Liver (tissue), 9 donors: ENCODE results near the gene ROBO4. TPM values are rescaled to one million over a fixed set of nuclear protein-coding genes. Genes with fewer than 3 reads are reported as not detected.

Experiments
- DNase-seq: peaks from one replicate; pipeline ENCODE4 v3.0.0-alpha.2; 2017; ENCODE audit warnings: low spot score
- H3K27ac ChIP-seq, 2 donors: one replicate each; pipeline ENCODE4 v1.7.0; 2013; ENCODE audit warnings: inconsistent platforms in 2 of 2, low read length in 2 of 2, control low read depth in 1 of 2, low read depth in 1 of 2, mild to moderate bottlenecking in 1 of 2
- H3K27me3 ChIP-seq, 4 donors: one replicate each; pipeline versions ENCODE4 v1.6.1 to v1.7.0; 2013; ENCODE audit warnings: low read length in 3 of 4, inconsistent platforms in 1 of 4, mild to moderate bottlenecking in 1 of 4, moderate library complexity in 1 of 4; ENCODE audit not compliant: control insufficient read depth in 4 of 4, insufficient read depth in 4 of 4
- H3K36me3 ChIP-seq, 4 donors: one replicate each; pipeline versions ENCODE4 v1.6.1 to v1.7.0; 2013; ENCODE audit warnings: low read length in 3 of 4, mild to moderate bottlenecking in 3 of 4, low read depth in 1 of 4, moderate library complexity in 1 of 4; ENCODE audit not compliant: control insufficient read depth in 4 of 4, insufficient read depth in 3 of 4
- H3K4me1 ChIP-seq, 4 donors: one replicate each; pipeline versions ENCODE4 v1.6.1 to v1.7.0; 2013; ENCODE audit warnings: low read length in 3 of 4, mild to moderate bottlenecking in 3 of 4, moderate library complexity in 1 of 4; ENCODE audit not compliant: control insufficient read depth in 4 of 4, insufficient read depth in 4 of 4
- H3K4me3 ChIP-seq, 3 donors: one replicate each; pipeline versions ENCODE4 v1.6.1 to v1.7.0; 2013; ENCODE audit warnings: low read length in 3 of 3, control low read depth in 1 of 3, low read depth in 1 of 3, mild to moderate bottlenecking in 1 of 3
- H3K9ac ChIP-seq, 2 donors: one replicate each; pipeline ENCODE4 v1.7.0; 2013; ENCODE audit warnings: low read length in 2 of 2, mild to moderate bottlenecking in 2 of 2, moderate library complexity in 2 of 2, control low read depth in 1 of 2, low read depth in 1 of 2
- H3K9me3 ChIP-seq, 4 donors: one replicate each; pipeline versions ENCODE4 v1.6.1 to v1.7.0; 2013; ENCODE audit warnings: low read length in 3 of 4; ENCODE audit not compliant: control insufficient read depth in 4 of 4
- EGR1 ChIP-seq, 2 donors: IDR thresholded peaks; 2 replicates each; pipeline ENCODE4 v1.6.1; 2016 to 2018; ENCODE audit warnings: antibody characterized with exemption in 2 of 2, low read depth in 2 of 2
- FOXA1 ChIP-seq: IDR thresholded peaks from 2 replicates; pipeline ENCODE4 v1.6.1; 2016; ENCODE audit warnings: antibody characterized with exemption
- FOXA2 ChIP-seq: IDR thresholded peaks from 2 replicates; pipeline ENCODE4 v1.6.1; 2016; ENCODE audit warnings: antibody characterized with exemption
- GABPA ChIP-seq, 2 donors: IDR thresholded peaks in 1 of 2; conservative IDR thresholded peaks in 1 of 2; 2 replicates each; pipeline ENCODE4 v1.6.1; 2016; ENCODE audit warnings: antibody characterized with exemption in 2 of 2, mild to moderate bottlenecking in 1 of 2, moderate library complexity in 1 of 2
- HNF4A ChIP-seq, 2 donors: conservative IDR thresholded peaks; 2 replicates each; pipeline ENCODE4 v1.6.1; 2016; ENCODE audit warnings: antibody characterized with exemption in 2 of 2, mild to moderate bottlenecking in 2 of 2
- HNF4G ChIP-seq: IDR thresholded peaks from 2 replicates; pipeline ENCODE4 v1.6.1; 2016; ENCODE audit warnings: antibody characterized with exemption
- MAX ChIP-seq: IDR thresholded peaks from 2 replicates; pipeline ENCODE4 v1.6.1; 2016; ENCODE audit warnings: antibody characterized with exemption
- NR2F2 ChIP-seq: IDR thresholded peaks from 2 replicates; pipeline ENCODE4 v1.6.1; 2016; ENCODE audit warnings: antibody characterized with exemption
- RAD21 ChIP-seq, 2 donors: IDR thresholded peaks; 2 replicates each; pipeline ENCODE4 v1.6.1; 2016; ENCODE audit warnings: antibody characterized with exemption in 2 of 2, mild to moderate bottlenecking in 2 of 2
- REST ChIP-seq: IDR thresholded peaks from 2 replicates; pipeline ENCODE4 v1.6.1; 2016; ENCODE audit warnings: antibody characterized with exemption, mild to moderate bottlenecking
- RXRA ChIP-seq, 2 donors: IDR thresholded peaks; 2 replicates each; pipeline ENCODE4 v1.6.1; 2017 to 2018; ENCODE audit warnings: antibody characterized with exemption in 2 of 2, mild to moderate bottlenecking in 1 of 2
- SP1 ChIP-seq: IDR thresholded peaks from 2 replicates; pipeline ENCODE4 v1.6.1; 2018; ENCODE audit warnings: antibody characterized with exemption, mild to moderate bottlenecking
- TAF1 ChIP-seq: conservative IDR thresholded peaks from 2 replicates; pipeline ENCODE4 v1.6.1; 2016; ENCODE audit warnings: antibody characterized with exemption, mild to moderate bottlenecking
- WGBS: extraction: QIAGEN DNeasy Blood & Tissue Kit; methylation state at CpG from one replicate; pipeline ENCODE4 v1.1.7; 2013; 5-methylcytosine and 5-hydroxymethylcytosine counted together
- polyA plus RNA-seq, 2 donors: library from polyadenylated mRNA; stranded (reverse) in 1 of 2; unstranded in 1 of 2; fragments of 200-250 nt in 1 of 2; fragments of >200 nt in 1 of 2; fragmentation: Nextera tagmentation in 1 of 2; extraction: Ambion mirVana in 1 of 2; gene quantifications; one replicate each; pipeline versions ENCODE4 v1.2.1 to v1.2.3, GENCODE V29; 2013 to 2015
- total RNA-seq, 2 donors: library from RNA; depleted of rRNA; stranded (reverse); fragments of >200 nt; gene quantifications; one replicate each; pipeline ENCODE4 v1.2.3, GENCODE V29; 2014
- TF ChIP-seq, protein P1 (sequence below): fragments of 150-350 bp; IDR thresholded peaks from 2 replicates; pipeline ENCODE4 v1.5.1; 2017; ENCODE audit warnings: improper control_type of control experiment, low read depth, low read length; ENCODE audit not compliant: missing input control
- TF ChIP-seq, protein P2 (sequence below): IDR thresholded peaks from 2 replicates; pipeline ENCODE4 v1.6.1; 2016; ENCODE audit warnings: antibody characterized with exemption
- TF ChIP-seq, protein P3 (sequence below): IDR thresholded peaks from 2 replicates; pipeline ENCODE4 v1.6.1; 2016; ENCODE audit warnings: antibody characterized with exemption
- donor health status: healthy.
- donor health status: healthy.
- donor health status: healthy.
- donor health status: healthy.
- donor health status: healthy.

The ROBO4 gene
- total and polyA plus RNA-seq, 4 donors: 2.5 to 17.2 (median 7.6) TPM

DNA sequence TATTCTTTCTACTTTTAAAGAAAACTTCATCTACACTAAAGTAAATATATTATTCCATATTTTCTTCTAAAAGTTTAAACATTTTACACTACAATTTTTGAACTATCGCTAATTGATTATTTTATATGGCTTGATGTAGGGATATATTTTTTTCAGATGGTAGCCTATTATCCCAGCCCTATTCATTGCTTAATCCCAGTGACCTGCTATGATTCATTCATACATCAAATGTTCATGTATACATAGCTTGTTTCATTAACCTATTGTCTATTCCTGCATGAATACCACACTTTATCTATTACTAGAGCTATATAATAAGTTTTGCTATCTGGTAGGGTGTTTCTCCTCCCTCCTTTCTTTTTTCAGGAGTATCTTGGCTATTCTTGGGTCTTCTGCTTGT, 5.0 kb upstream of the ROBO4 start:
- no peak for DNase-seq
- Histone ChIP-seq H3K9ac (no peak overlapping the region), H3K4me1 (peaks cover 0 to 3% (median 0%) of the 10 kb centered on the region in 4 donors), H3K27ac (no peak overlapping the region), H3K4me3 (no peak overlapping the region), H3K27me3 (peaks cover 0 to 2% (median 0%) of the 10 kb centered on the region in 4 donors), H3K36me3 (no peaks in the 10 kb centered on the region), H3K9me3 (no peaks in the 10 kb centered on the region)
- 95% methylated on average over 1 of the region's 1 CpG for WGBS
- TF ChIP-seq, protein P1, sequence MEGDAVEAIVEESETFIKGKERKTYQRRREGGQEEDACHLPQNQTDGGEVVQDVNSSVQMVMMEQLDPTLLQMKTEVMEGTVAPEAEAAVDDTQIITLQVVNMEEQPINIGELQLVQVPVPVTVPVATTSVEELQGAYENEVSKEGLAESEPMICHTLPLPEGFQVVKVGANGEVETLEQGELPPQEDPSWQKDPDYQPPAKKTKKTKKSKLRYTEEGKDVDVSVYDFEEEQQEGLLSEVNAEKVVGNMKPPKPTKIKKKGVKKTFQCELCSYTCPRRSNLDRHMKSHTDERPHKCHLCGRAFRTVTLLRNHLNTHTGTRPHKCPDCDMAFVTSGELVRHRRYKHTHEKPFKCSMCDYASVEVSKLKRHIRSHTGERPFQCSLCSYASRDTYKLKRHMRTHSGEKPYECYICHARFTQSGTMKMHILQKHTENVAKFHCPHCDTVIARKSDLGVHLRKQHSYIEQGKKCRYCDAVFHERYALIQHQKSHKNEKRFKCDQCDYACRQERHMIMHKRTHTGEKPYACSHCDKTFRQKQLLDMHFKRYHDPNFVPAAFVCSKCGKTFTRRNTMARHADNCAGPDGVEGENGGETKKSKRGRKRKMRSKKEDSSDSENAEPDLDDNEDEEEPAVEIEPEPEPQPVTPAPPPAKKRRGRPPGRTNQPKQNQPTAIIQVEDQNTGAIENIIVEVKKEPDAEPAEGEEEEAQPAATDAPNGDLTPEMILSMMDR: no peak
- TF ChIP-seq RAD21 (IDR thresholded peaks at IDR 0.05) (no peak), HNF4G (no peak), RXRA (IDR thresholded peaks at IDR 0.05) (no peak), HNF4A (conservative IDR thresholded peaks at IDR 0.05) (no peak), FOXA2 (no peak), TAF1 (no peak), NR2F2 (no peak), SP1 (no peak)
- TF ChIP-seq, protein P2, sequence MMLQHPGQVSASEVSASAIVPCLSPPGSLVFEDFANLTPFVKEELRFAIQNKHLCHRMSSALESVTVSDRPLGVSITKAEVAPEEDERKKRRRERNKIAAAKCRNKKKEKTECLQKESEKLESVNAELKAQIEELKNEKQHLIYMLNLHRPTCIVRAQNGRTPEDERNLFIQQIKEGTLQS: no peak

GRCh38 chr11:124900464-124900863, 2.8 kb upstream of the ROBO4 start:
- H3K36me3 ChIP-seq: no peaks in the 10 kb centered on the region
- peaks cover 0 to 2% (median 0%) of the 10 kb centered on the region in 4 donors for H3K27me3 ChIP-seq
- 75% methylated on average over 5 of the region's 5 CpGs for WGBS
- H3K4me1 ChIP-seq: peaks cover 0 to 3% (median 0%) of the 10 kb centered on the region in 4 donors
- H3K9me3 ChIP-seq: no peaks in the 10 kb centered on the region
- peak overlapping the region in 1 of 2 donors; percentile 31 for H3K27ac ChIP-seq
- no peak for DNase-seq
- TF ChIP-seq, protein P2: no peak
- no peak for TF ChIP-seq EGR1 (IDR thresholded peaks at IDR 0.05; ENCODE audit: low read depth in 2 of 2)
- no peak for TF ChIP-seq NR2F2
- TF ChIP-seq FOXA1: no peak
- TF ChIP-seq REST: no peak
- no peak for TF ChIP-seq RXRA (IDR thresholded peaks at IDR 0.05)
- no peak for TF ChIP-seq GABPA (IDR thresholded peaks at IDR 0.05 in 1 of 2, conservative IDR thresholded peaks at IDR 0.05 in 1 of 2)
- TF ChIP-seq HNF4G: no peak
- TF ChIP-seq, protein P3, sequence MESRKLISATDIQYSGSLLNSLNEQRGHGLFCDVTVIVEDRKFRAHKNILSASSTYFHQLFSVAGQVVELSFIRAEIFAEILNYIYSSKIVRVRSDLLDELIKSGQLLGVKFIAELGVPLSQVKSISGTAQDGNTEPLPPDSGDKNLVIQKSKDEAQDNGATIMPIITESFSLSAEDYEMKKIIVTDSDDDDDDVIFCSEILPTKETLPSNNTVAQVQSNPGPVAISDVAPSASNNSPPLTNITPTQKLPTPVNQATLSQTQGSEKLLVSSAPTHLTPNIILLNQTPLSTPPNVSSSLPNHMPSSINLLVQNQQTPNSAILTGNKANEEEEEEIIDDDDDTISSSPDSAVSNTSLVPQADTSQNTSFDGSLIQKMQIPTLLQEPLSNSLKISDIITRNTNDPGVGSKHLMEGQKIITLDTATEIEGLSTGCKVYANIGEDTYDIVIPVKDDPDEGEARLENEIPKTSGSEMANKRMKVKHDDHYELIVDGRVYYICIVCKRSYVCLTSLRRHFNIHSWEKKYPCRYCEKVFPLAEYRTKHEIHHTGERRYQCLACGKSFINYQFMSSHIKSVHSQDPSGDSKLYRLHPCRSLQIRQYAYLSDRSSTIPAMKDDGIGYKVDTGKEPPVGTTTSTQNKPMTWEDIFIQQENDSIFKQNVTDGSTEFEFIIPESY: no peak
- TF ChIP-seq MAX: no peak
- TF ChIP-seq SP1: no peak
- no peak for TF ChIP-seq TAF1
- TF ChIP-seq FOXA2: no peak
- no peak overlapping the region for H3K9ac ChIP-seq
- no peak overlapping the region for H3K4me3 ChIP-seq
